HepG2 (cell line): ENCODE results near the gene OS9. TPM values are rescaled to one million over a fixed set of nuclear protein-coding genes. Genes with fewer than 3 reads are reported as not detected.
A peak's percentile ranks its signal among the peaks of the same experiment; 100 is the strongest.

Source experiments
- ATAC-seq: fragments of 200-7000 bp; cut with Tn5 transposase; 3 replicates; pipeline ENCODE4 v1.9.1; 2020; ENCODE audit warnings: mild to moderate bottlenecking, moderate library complexity
- BruUV-seq: library from RNA; stranded (reverse); fragments of 400-500 nt; replicated peaks from 2 replicates; lab custom pipeline; 2021; lab: Mats Ljungman, UMichigan
- CTCF ChIA-PET: fragments of 300-600 bp; formaldehyde crosslinking; extraction: SDS; loops from one replicate; lab custom pipeline; 2021; ENCODE audit warnings: low total read pairs, inconsistent platforms, low intra/inter-chr PET ratio; lab: Yijun Ruan, JAX
- POLR2A ChIA-PET: fragments of 350-600 bp; sonication (Branson Sonifier 250); formaldehyde crosslinking; loops from one replicate; lab custom pipeline; 2020; ENCODE audit warnings: antibody characterized with exemption, inconsistent platforms; lab: Yijun Ruan, JAX
- DNase-seq: peaks from one replicate; pipeline ENCODE4 v3.0.0-alpha.2; 2015; ENCODE audit warnings: low spot score
- FAIRE-seq: peaks from 3 replicates; lab custom pipeline; 2011; peaks lifted over from hg19 to GRCh38; lab: Jason Lieb, UNC
- H2AFZ ChIP-seq: one replicate; pipeline ENCODE4 v1.6.1; 2011; ENCODE audit warnings: low read length, inconsistent platforms
- H3K27ac ChIP-seq: fragments of 300-600 bp; 3 replicates; pipeline ENCODE4 v1.8.0; 2011; ENCODE audit warnings: mixed run types, mild to moderate bottlenecking, mixed read lengths, low read length, inconsistent platforms; ENCODE audit not compliant: insufficient read depth; ENCODE audit errors: extremely low read length
- H3K27me3 ChIP-seq, 2 experiments: fragments of 200-600 bp in 1 of 2; 2 replicates in 1 of 2; 3 replicates in 1 of 2; pipeline versions ENCODE4 v1.6.0 to v1.8.0; 2011; ENCODE audit warnings: low read length in 2 of 2, mild to moderate bottlenecking in 2 of 2, moderate library complexity in 2 of 2, inconsistent platforms in 1 of 2; ENCODE audit not compliant: insufficient read depth in 2 of 2, control insufficient read depth in 1 of 2
- H3K36me3 ChIP-seq, 2 experiments: fragments of 200-600 bp in 1 of 2; replicated peaks in 1 of 2; 2 replicates in 1 of 2; 3 replicates in 1 of 2; pipeline versions ENCODE4 v1.5.1 to v1.8.0; 2011; ENCODE audit warnings: low read length in 2 of 2, inconsistent platforms in 1 of 2; ENCODE audit not compliant: insufficient read depth in 2 of 2, control insufficient read depth in 1 of 2
- H3K4me1 ChIP-seq: 2 replicates; pipeline ENCODE4 v1.5.1; 2012; ENCODE audit warnings: low read length, inconsistent platforms; ENCODE audit not compliant: insufficient read depth
- H3K4me2 ChIP-seq: 2 replicates; pipeline ENCODE4 v1.6.0; 2011; ENCODE audit warnings: low read depth, low read length, inconsistent platforms
- H3K4me3 ChIP-seq, 3 experiments: fragments of 200-600 bp in 1 of 3; sonication (generic), shearing (Covaris generic) in 1 of 3; replicated peaks in 1 of 3; 2 replicates each; pipeline ENCODE4 v1.5.1; 2011 to 2016; ENCODE audit warnings: low read length in 3 of 3, inconsistent platforms in 2 of 3, low read depth in 2 of 3, mild to moderate bottlenecking in 2 of 3, control low read depth in 1 of 3, mixed read lengths in 1 of 3; ENCODE audit not compliant: insufficient read depth in 1 of 3
- H3K79me2 ChIP-seq: one replicate; pipeline ENCODE4 v1.6.1; 2011; ENCODE audit warnings: low read length, inconsistent platforms; ENCODE audit not compliant: insufficient read depth
- H3K9ac ChIP-seq: 2 replicates; pipeline ENCODE4 v1.6.0; 2011; ENCODE audit warnings: mild to moderate bottlenecking, low read depth, low read length, inconsistent platforms; ENCODE audit not compliant: insufficient read depth
- H3K9me3 ChIP-seq: 2 replicates; pipeline ENCODE4 v1.5.1; 2012; ENCODE audit warnings: mild to moderate bottlenecking, low read length
- H4K20me1 ChIP-seq: 2 replicates; pipeline ENCODE4 v1.6.0; 2011; ENCODE audit warnings: inconsistent platforms, mild to moderate bottlenecking, low read length, moderate library complexity; ENCODE audit not compliant: insufficient read depth
- CEBPZ ChIP-seq: IDR thresholded peaks from 2 replicates; pipeline ENCODE4 v1.6.1; 2012; ENCODE audit warnings: low read length, improper control_type of control experiment
- DNMT3B ChIP-seq: conservative IDR thresholded peaks from 2 replicates; pipeline ENCODE4 v1.6.1; 2016; ENCODE audit warnings: missing biosample characterization, control low read depth
- MIER2 ChIP-seq: IDR thresholded peaks from 2 replicates; pipeline ENCODE4 v1.6.1; 2016; ENCODE audit warnings: missing biosample characterization, missing genetic modification reagents
- REST ChIP-seq, 2 experiments: IDR thresholded peaks; 2 replicates each; pipeline ENCODE4 v1.6.1; 2011 to 2012; ENCODE audit warnings: low read length in 2 of 2, borderline replicate concordance in 1 of 2, low read depth in 1 of 2, mild to moderate bottlenecking in 1 of 2, moderate library complexity in 1 of 2
- ZFP91 ChIP-seq: sonication (generic); formaldehyde crosslinking; IDR thresholded peaks from 2 replicates; pipeline ENCODE4 v1.9.0; 2022; ENCODE audit warnings: missing genetic modification reagents, mild to moderate bottlenecking, borderline replicate concordance
- WGBS: methylation state at CpG from one replicate; pipeline ENCODE4 v1.1.6; 2017; ENCODE audit warnings: low lambda C conversion rate; 5-methylcytosine and 5-hydroxymethylcytosine counted together
- in situ Hi-C: cut with HindIII; loops from 2 replicates; pipeline ENCODE4 v1.10.0; 2017; ENCODE audit warnings: low pct_unique_long_range_greater_than_20kb; ENCODE audit not compliant: extremely low pct_ligation_motif_present
- intact Hi-C: fragments of 100-400 bp; cut with micrococcal nuclease; formaldehyde crosslinking; loops from one replicate; pipeline ENCODE4 v1.10.0; 2022; ENCODE audit not compliant: unreplicated experiment
- polyA plus RNA-seq, 8 experiments: library from polyadenylated mRNA; depleted of rRNA in 3 of 8; stranded (reverse) in 7 of 8; unstranded in 1 of 8; fragments of >200 nt; fragmentation: Illumina TruSeq in 4 of 8; extraction: Trizol in 4 of 8; gene quantifications; 2 replicates each; pipeline versions ENCODE4 v1.2.1 to v1.2.3, GENCODE V29; 2011 to 2016; ENCODE audit warnings: low read depth in 4 of 8, missing spikeins in 1 of 8, mixed read lengths in 1 of 8; ENCODE audit not compliant: insufficient read depth in 1 of 8
- total RNA-seq, 5 experiments: library from RNA; depleted of rRNA; stranded (reverse); fragments of >200 nt; fragmentation: Illumina TruSeq; extraction: Trizol; gene quantifications; 2 replicates each; pipeline ENCODE4 v1.2.3, GENCODE V29; 2016; ENCODE audit warnings: low read depth in 1 of 5

Gene OS9
- total and polyA plus RNA-seq, 2 of the 13 experiments (the other 11 are each of a cell fraction or from before 2014, with no cell fraction given) = 156 to 206 TPM

- peak; percentile 50; the same call in 1 of the 2 replicates for TF ChIP-seq MIER2
- peak; percentile 74 to 88 for TF ChIP-seq REST (IDR thresholded peaks at IDR 0.05; ENCODE audit: borderline replicate concordance in 1 of 2, low read depth in 1 of 2, low read length in 2 of 2)
These were observed 33.2 kb downstream of the OS9 start (continued) for GRCh38 chr12:57726884-57727757.

- Histone ChIP-seq H3K36me3 (no peaks in the 10 kb centered on the region), H3K4me3 (no peak overlapping the region), H4K20me1 (no peaks in the 10 kb centered on the region), H3K9ac (no peak overlapping the region), H3K27ac (no peak overlapping the region), H3K4me2 (no peak overlapping the region), H2AFZ (no peak overlapping the region), H3K9me3 (no peaks in the 10 kb centered on the region), H3K27me3 (peaks cover 2 to 33% of the 10 kb centered on the region in 2 experiments; a peak in 4 of 5 replicates), H3K79me2 (no peaks in the 10 kb centered on the region), H3K4me1 (0 out of 2 replicates have a peak, but pooled peaks cover 4% of the 10 kb centered on the region)
- 67% methylated on average over 17 of the region's 21 CpGs for WGBS
- POLR2A ChIA-PET = no interaction called here
- in situ Hi-C loops = no loop called here
- ATAC-seq (no peak), DNase-seq (no peak), FAIRE-seq (no peak)
- intact Hi-C loops = no loop called here
- CTCF ChIA-PET = no interaction called here
- no TSS peak for BruUV-seq
- TF ChIP-seq DNMT3B (CRISPR knock-in tag) (no peak), CEBPZ (no peak), REST (IDR thresholded peaks at IDR 0.05; ENCODE audit: borderline replicate concordance in 1 of 2, low read depth in 1 of 2, low read length in 2 of 2) (peak; percentile 74 to 91), ZFP91 (0 out of 2 replicates have a peak, but pooled peaks have one; percentile 16), MIER2 (peak; percentile 87)
These were observed 33.9 kb downstream of the OS9 start for GRCh38 chr12:57727758-57728395.
